ENCODE measurements around the gene PARD6G. TPM values are rescaled to one million over a fixed set of nuclear protein-coding genes. Genes with fewer than 3 reads are reported as not detected.

Gene PARD6G
- total and polyA plus RNA-seq, 2 experiments from 2014 or later: 6.9 to 18.5 TPM

GRCh38 chr18:80192653-80193385 lies 54.5 kb downstream of the PARD6G start:
- no peak overlapping the region for H3K4me2 ChIP-seq
- TF ChIP-seq EZH2 (IDR thresholded peaks at IDR 0.05; ENCODE audit: low read depth, unreplicated experiment) (no peak), CREB1 (CRISPR knock-in tag; IDR thresholded peaks at IDR 0.05; ENCODE audit: low read depth) (no peak), STAT1 (IDR thresholded peaks at IDR 0.05; ENCODE audit: unreplicated experiment) (no peak), JUNB (IDR thresholded peaks at IDR 0.05; ENCODE audit: unreplicated experiment) (no peak), ZNF114 (CRISPR knock-in tag; IDR thresholded peaks at IDR 0.05) (no peak), ZNF331 (CRISPR knock-in tag; IDR thresholded peaks at IDR 0.05; ENCODE audit: low read depth) (no peak), ETS1 (IDR thresholded peaks at IDR 0.05) (no peak), EZH2phosphoT487 (IDR thresholded peaks at IDR 0.05; ENCODE audit: unreplicated experiment) (no peak), NANOG (IDR thresholded peaks at IDR 0.05; ENCODE audit: borderline replicate concordance) (no peak), POLR2AphosphoS5 (IDR thresholded peaks at IDR 0.05; ENCODE audit: low read depth) (no peak), ZNF462 (CRISPR knock-in tag; IDR thresholded peaks at IDR 0.05) (no peak), CTCF (conservative IDR thresholded peaks at IDR 0.05; ENCODE audit: low read depth in 2 of 2) (no peak), REST (IDR thresholded peaks at IDR 0.05; ENCODE audit: unreplicated experiment) (no peak)
- H3K27ac Mint-ChIP-seq: no peak overlapping the region
- H3K79me2 ChIP-seq (replicated peaks; ENCODE audit: insufficient read depth): no peaks in the 10 kb centered on the region
- no peaks in the 10 kb centered on the region for H3K9me3 Mint-ChIP-seq
- H4K20me1 ChIP-seq (replicated peaks; ENCODE audit: insufficient read depth): no peaks in the 10 kb centered on the region
- H2AFZ ChIP-seq: no peak overlapping the region
- H3K36me3 Mint-ChIP-seq (ENCODE audit: low read depth): no peaks in the 10 kb centered on the region
- no peaks in the 10 kb centered on the region for H3F3A ChIP-seq (replicated peaks; ENCODE audit: low read depth)
- no peak overlapping the region for H3K4me3 ChIP-seq
- ATAC-seq (no peak), DNase-seq (ENCODE audit: low spot score) (no peak)
- no peaks in the 10 kb centered on the region for H3K9me2 ChIP-seq (ENCODE audit: insufficient read depth)
- H3K27me3 Mint-ChIP-seq (ENCODE audit: insufficient read depth, low read depth, poor library complexity): peaks cover under 1% of the 10 kb centered on the region
- no peak overlapping the region for H3K27ac ChIP-seq (ENCODE audit: low read depth)
- peaks cover 19% of the 10 kb centered on the region for H3K4me1 ChIP-seq (ENCODE audit: insufficient read depth)
- no peaks in the 10 kb centered on the region for H3K36me3 ChIP-seq (ENCODE audit: insufficient read depth)
- H3K27me3 ChIP-seq (ENCODE audit: insufficient read depth): no peaks in the 10 kb centered on the region
- H3K4me3 Mint-ChIP-seq: no peak overlapping the region
- peaks cover 23% of the 10 kb centered on the region for H3K4me1 Mint-ChIP-seq
